ENCODE data around the gene ETFRF1.

Gene ETFRF1

DNA sequence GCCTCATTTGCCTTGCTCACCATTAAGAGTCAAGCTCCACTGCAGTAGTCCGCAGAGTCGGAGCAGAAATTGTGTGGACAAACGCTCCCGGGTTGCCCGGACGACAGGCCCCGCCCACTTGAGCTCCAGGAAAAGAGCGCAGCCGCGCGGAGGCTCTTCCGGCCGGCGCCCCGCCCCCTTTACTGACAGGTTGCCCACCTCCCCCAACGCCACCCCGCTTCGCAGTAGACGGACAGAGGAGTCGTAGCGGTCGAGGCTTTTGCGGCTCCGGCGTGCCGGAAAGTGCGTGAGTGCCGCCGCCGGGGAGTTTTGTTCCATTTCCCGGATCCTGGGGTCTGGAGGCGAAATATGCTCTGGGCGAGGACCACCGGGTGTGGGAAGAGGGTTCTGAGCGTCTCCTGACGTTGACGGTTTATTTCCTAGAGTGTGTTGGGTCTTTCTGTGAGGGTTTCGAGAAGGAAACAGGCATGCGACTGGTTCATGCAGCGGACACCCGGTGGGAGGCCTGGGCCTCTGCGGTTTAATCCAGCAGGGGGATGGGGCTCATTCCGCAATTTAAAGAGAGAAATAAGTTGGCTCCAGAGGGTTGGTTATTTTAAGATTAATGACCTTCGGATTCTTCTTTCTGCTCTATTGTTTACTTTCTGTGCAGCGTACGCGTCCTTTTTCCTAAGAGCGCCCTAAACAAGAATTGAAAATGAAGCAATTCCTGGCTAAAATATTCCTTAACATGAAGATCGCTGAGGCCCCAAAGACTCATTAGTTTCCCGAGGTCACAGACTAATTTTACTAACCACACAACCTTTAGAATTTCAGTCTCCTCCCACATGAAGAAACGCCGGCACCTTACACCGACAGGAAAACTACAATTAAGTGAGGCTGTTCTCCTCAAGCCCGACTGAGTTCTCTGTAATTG is at the start of gene ETFRF1, which contains the start of gene DNAI7:
Gene ETFRF1, plus strand, starts transcription at position 182 of the 916 bp plus-strand sequence. CDS start 8,720 bp downstream, outside the sequence.
Gene DNAI7, minus strand, starts transcription at position 105 of the 916 bp plus-strand sequence. Its CDS starts 82 bp downstream, at position 23.
- TF ChIP-seq, protein P1, sequence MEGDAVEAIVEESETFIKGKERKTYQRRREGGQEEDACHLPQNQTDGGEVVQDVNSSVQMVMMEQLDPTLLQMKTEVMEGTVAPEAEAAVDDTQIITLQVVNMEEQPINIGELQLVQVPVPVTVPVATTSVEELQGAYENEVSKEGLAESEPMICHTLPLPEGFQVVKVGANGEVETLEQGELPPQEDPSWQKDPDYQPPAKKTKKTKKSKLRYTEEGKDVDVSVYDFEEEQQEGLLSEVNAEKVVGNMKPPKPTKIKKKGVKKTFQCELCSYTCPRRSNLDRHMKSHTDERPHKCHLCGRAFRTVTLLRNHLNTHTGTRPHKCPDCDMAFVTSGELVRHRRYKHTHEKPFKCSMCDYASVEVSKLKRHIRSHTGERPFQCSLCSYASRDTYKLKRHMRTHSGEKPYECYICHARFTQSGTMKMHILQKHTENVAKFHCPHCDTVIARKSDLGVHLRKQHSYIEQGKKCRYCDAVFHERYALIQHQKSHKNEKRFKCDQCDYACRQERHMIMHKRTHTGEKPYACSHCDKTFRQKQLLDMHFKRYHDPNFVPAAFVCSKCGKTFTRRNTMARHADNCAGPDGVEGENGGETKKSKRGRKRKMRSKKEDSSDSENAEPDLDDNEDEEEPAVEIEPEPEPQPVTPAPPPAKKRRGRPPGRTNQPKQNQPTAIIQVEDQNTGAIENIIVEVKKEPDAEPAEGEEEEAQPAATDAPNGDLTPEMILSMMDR (conservative IDR thresholded peaks at IDR 0.05; ENCODE audit: low read length): no peak
- DNase-seq (ENCODE audit: low read depth): peak; percentile 91
- peak within 1 kb of the TSS; percentile 82 for H3K4me3 ChIP-seq (ENCODE audit: low read length)

DNA sequence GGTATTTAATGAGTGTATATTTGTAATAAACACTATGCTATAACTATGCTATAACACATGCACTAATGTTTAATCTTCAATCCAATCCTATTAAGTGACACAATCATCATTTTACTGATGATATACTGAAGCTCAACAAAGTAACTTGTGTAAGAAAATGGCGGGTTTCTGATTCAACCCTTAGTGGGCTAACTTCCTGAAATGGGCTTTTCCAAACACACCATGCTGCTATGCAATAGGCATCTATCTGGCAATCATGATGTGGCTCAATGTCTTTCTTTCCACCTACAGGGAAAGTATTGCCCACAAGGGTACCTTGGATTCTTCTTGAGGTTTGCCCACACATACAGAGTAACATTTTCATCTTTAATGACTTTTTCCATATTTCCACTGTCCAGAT is 48.4 kb upstream of the ETFRF1 start:
- H3K4me3 ChIP-seq (ENCODE audit: low read length): no peak overlapping the region
- TF ChIP-seq, protein P1 (conservative IDR thresholded peaks at IDR 0.05; ENCODE audit: low read length): no peak
- no peak for DNase-seq (ENCODE audit: low read depth)

- TF ChIP-seq, protein P1 (conservative IDR thresholded peaks at IDR 0.05; ENCODE audit: low read length): no peak
- DNase-seq (ENCODE audit: low read depth): peak; percentile 92
- no peak overlapping the region for H3K4me3 ChIP-seq (ENCODE audit: low read length)
Measured at GRCh38 chr12:25151476-25151875, 43.6 kb upstream of the ETFRF1 start.

GRCh38 chr12:25152055-25152454 is 43.0 kb upstream of the ETFRF1 start:
- no peak for DNase-seq (ENCODE audit: low read depth)
- TF ChIP-seq, protein P1 (conservative IDR thresholded peaks at IDR 0.05; ENCODE audit: low read length): no peak
- no peak overlapping the region for H3K4me3 ChIP-seq (ENCODE audit: low read length)

GRCh38 chr12:25155022-25155576 is 39.9 kb upstream of the ETFRF1 start:
- DNase-seq (ENCODE audit: low read depth): peak; percentile 30
- H3K4me3 ChIP-seq (ENCODE audit: low read length): no peak overlapping the region
- TF ChIP-seq, protein P1 (conservative IDR thresholded peaks at IDR 0.05; ENCODE audit: low read length): peak; percentile 73

GRCh38 chr12:25156061-25156460 is 39.0 kb upstream of the ETFRF1 start:
- H3K4me3 ChIP-seq (ENCODE audit: low read length): no peak overlapping the region
- DNase-seq (ENCODE audit: low read depth): no peak
- TF ChIP-seq, protein P1 (conservative IDR thresholded peaks at IDR 0.05; ENCODE audit: low read length): no peak
